ACC112 (cell line): ENCODE results near the gene STX16.

ENCODE experiments used
- H2AFZ ChIP-seq: fragments of 200-600 bp; sonication (generic); one replicate; pipeline ENCODE4 v1.6.0; 2017; ENCODE audit warnings: antibody characterized with exemption, low read length; ENCODE audit not compliant: unreplicated experiment
- H3K27ac ChIP-seq: fragments of 200-600 bp; sonication (generic); 2 replicates; pipeline ENCODE4 v1.5.1; 2014; ENCODE audit warnings: low read depth, mild to moderate bottlenecking, antibody characterized with exemption, low read length, moderate library complexity
- H3K27me3 ChIP-seq: fragments of 200-600 bp; sonication (generic); 2 replicates; pipeline ENCODE4 v1.6.1; 2014; ENCODE audit warnings: mild to moderate bottlenecking, antibody characterized with exemption, low read length, moderate library complexity, mixed read lengths; ENCODE audit not compliant: insufficient read depth
- H3K36me3 ChIP-seq: fragments of 200-600 bp; sonication (generic); 2 replicates; pipeline ENCODE4 v1.6.1; 2016; ENCODE audit warnings: mild to moderate bottlenecking, antibody characterized with exemption, low read length, moderate library complexity, mixed read lengths; ENCODE audit not compliant: insufficient read depth
- H3K4me1 ChIP-seq: fragments of 200-600 bp; sonication (generic); one replicate; pipeline ENCODE4 v1.6.1; 2016; ENCODE audit warnings: low read length, mixed read lengths; ENCODE audit not compliant: insufficient read depth, unreplicated experiment, control insufficient read depth
- H3K4me3 ChIP-seq: fragments of 200-600 bp; sonication (generic); 2 replicates; pipeline ENCODE4 v1.5.1; 2014; ENCODE audit warnings: mild to moderate bottlenecking, low read depth, low read length
- H3K79me2 ChIP-seq: fragments of 200-600 bp; sonication (generic); one replicate; pipeline ENCODE4 v1.6.0; 2016; ENCODE audit warnings: low read length; ENCODE audit not compliant: control insufficient read depth, unreplicated experiment, insufficient read depth

Gene STX16

GRCh38 chr20:58694241-58695083 is 43.4 kb downstream of the STX16 start:
- H3K79me2 ChIP-seq, result peaks cover 22% of the 10 kb centered on the region
- no peak overlapping the region for H2AFZ ChIP-seq
- no peaks in the 10 kb centered on the region; the same call in 1 of the 2 replicates for H3K36me3 ChIP-seq
- peak overlapping the region; percentile 88 for H3K4me3 ChIP-seq
- H3K27me3 ChIP-seq, result no peaks in the 10 kb centered on the region
- no peak overlapping the region for H3K27ac ChIP-seq
- H3K4me1 ChIP-seq, result peaks cover 40% of the 10 kb centered on the region

- H2AFZ ChIP-seq, result no peak overlapping the region
- peak overlapping the region; percentile 88 for H3K4me3 ChIP-seq
- H3K4me1 ChIP-seq, result peaks cover 37% of the 10 kb centered on the region
- no peaks in the 10 kb centered on the region for H3K27me3 ChIP-seq
- H3K36me3 ChIP-seq, result peaks cover 5% of the 10 kb centered on the region; the same call in 1 of the 2 replicates
- H3K79me2 ChIP-seq, result peaks cover 22% of the 10 kb centered on the region
- H3K27ac ChIP-seq, result no peak overlapping the region
Measured at GRCh38 chr20:58695084-58695722, 44.1 kb downstream of the STX16 start.

GRCh38 chr20:58695895-58696375 is 44.9 kb downstream of the STX16 start:
- H3K27ac ChIP-seq, result no peak overlapping the region
- no peak overlapping the region for H2AFZ ChIP-seq
- H3K36me3 ChIP-seq, result peaks cover 5% of the 10 kb centered on the region; the same call in 1 of the 2 replicates
- H3K79me2 ChIP-seq, result peaks cover 22% of the 10 kb centered on the region
- H3K4me1 ChIP-seq, result peaks cover 29% of the 10 kb centered on the region
- no peaks in the 10 kb centered on the region for H3K27me3 ChIP-seq
- H3K4me3 ChIP-seq, result no peak overlapping the region

DNA sequence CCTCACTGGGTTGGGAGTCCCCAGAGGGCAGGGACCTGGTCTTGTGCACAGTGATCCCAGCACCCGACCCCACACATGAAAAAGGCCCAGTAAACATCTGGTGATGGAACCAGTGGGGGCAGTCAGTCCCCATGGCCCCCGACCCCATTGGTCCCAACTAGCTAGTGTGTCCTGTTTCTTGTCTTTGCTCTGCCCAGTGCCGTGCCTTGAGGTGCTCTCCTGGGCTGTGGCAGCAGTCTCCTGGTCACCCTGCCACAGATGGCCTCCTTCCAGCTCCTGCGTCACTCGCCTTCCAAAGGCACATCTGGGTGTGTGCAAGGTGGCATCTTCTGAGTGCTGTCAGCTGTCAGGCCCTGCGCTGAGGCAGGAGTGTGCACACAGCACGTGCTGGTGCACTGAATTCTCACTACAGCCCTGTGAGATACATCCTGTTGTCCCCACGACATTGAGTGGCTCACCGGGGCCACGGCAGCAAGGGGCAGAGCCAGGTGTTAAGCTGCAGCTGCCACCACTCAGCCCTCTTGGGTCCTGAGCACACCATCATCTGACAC is 45.4 kb downstream of the STX16 start:
- no peak overlapping the region for H3K4me3 ChIP-seq
- no peak overlapping the region for H2AFZ ChIP-seq

GRCh38 chr20:58697201-58697866 is 46.3 kb downstream of the STX16 start:
- no peaks in the 10 kb centered on the region for H3K27me3 ChIP-seq
- peaks cover 17% of the 10 kb centered on the region for H3K4me1 ChIP-seq
- H3K4me3 ChIP-seq, result no peak overlapping the region
- H3K36me3 ChIP-seq, result peaks cover 14% of the 10 kb centered on the region
- no peak overlapping the region for H2AFZ ChIP-seq
- H3K79me2 ChIP-seq, result peaks cover 22% of the 10 kb centered on the region
- H3K27ac ChIP-seq, result no peak overlapping the region

More for the DNA sequence above, 45.4 kb downstream of the STX16 start:
- Histone ChIP-seq H3K4me1 (peaks cover 24% of the 10 kb centered on the region), H3K27ac (no peak overlapping the region), H3K36me3 (peaks cover 6% of the 10 kb centered on the region; the same call in 1 of the 2 replicates), H3K27me3 (no peaks in the 10 kb centered on the region), H3K79me2 (peaks cover 22% of the 10 kb centered on the region)

DNA sequence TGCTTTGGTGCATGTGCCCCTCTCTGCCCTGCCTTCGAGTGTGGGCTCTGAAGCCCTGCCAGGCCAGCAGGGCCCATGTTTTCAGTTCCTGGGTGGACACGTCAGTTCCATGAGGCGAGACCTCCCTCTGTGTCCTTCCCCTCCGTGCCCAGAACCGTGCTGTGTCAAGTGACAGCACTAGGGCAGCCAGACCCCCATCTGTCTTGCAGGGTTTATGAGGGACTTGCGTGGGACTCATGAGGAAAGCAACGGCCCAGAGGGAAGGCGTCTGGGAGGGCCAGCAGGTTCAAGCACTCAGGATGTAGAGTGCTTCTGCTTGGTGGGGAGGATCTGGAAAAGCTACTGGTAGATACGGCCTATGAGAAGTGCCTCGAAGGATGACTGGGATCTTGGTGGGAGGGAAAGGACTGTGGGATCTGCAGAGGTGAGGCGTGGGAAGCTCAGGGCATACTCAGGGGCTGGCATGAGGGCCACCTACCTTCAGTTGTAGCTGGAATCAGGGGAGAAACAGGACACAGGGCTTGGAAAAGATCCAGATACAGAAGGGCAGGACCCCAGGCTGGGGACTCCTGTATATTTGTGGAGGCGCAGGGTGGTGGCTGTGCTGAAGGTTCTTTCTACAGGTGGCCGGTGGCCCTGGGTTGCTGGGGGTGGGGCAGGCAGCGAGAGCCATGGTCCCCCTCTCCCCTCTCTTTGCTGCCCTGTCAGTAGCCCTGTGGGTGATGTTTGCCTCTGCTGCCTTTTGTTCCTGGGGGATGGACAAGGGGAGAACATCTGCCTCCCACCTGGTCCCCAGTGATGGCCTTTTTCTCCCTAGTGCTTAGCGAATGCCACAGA is 47.0 kb downstream of the STX16 start:
- Histone ChIP-seq H3K4me1 (peaks cover 17% of the 10 kb centered on the region), H3K36me3 (peaks cover 22% of the 10 kb centered on the region), H3K79me2 (peaks cover 22% of the 10 kb centered on the region), H3K27me3 (no peaks in the 10 kb centered on the region), H2AFZ (no peak overlapping the region), H3K4me3 (no peak overlapping the region), H3K27ac (no peak overlapping the region)

- no peak overlapping the region for H2AFZ ChIP-seq
- no peaks in the 10 kb centered on the region for H3K27me3 ChIP-seq
- H3K79me2 ChIP-seq, result peaks cover 13% of the 10 kb centered on the region
- H3K36me3 ChIP-seq, result peaks cover 31% of the 10 kb centered on the region
- H3K4me1 ChIP-seq, result peaks cover 10% of the 10 kb centered on the region
- H3K27ac ChIP-seq, result no peak overlapping the region
- H3K4me3 ChIP-seq, result no peak overlapping the region
Measured at GRCh38 chr20:58698741-58699622, 47.9 kb downstream of the STX16 start.

DNA sequence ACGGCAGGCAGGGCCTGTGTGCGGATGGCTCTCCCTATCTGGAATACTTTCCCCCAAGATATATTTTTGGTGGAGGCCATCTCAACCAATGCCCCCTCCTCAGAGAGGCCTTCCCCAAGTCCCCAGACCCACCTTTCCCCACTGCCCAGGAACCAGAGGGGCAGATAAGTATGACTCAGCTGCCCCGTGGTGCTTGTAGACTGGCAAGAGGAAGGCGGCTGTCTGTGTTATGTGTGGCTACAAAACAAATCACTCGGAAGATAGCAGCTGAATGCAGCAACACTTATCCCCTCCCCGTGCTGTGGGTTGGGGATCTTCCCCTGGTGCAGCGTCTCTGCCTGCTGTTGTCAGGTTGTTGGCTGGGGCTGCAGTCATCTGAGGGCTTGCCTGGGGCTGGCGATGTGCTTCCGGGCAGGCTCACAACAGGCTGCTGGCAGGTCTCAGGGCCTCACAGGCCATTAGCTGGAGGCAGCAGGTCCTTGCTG is 48.6 kb downstream of the STX16 start:
- no peaks in the 10 kb centered on the region for H3K27me3 ChIP-seq
- H3K79me2 ChIP-seq, result peaks cover 6% of the 10 kb centered on the region
- peaks cover 3% of the 10 kb centered on the region for H3K4me1 ChIP-seq
- H3K4me3 ChIP-seq, result no peak overlapping the region
- H2AFZ ChIP-seq, result no peak overlapping the region
- no peak overlapping the region for H3K27ac ChIP-seq
- H3K36me3 ChIP-seq, result peaks cover 38% of the 10 kb centered on the region

DNA sequence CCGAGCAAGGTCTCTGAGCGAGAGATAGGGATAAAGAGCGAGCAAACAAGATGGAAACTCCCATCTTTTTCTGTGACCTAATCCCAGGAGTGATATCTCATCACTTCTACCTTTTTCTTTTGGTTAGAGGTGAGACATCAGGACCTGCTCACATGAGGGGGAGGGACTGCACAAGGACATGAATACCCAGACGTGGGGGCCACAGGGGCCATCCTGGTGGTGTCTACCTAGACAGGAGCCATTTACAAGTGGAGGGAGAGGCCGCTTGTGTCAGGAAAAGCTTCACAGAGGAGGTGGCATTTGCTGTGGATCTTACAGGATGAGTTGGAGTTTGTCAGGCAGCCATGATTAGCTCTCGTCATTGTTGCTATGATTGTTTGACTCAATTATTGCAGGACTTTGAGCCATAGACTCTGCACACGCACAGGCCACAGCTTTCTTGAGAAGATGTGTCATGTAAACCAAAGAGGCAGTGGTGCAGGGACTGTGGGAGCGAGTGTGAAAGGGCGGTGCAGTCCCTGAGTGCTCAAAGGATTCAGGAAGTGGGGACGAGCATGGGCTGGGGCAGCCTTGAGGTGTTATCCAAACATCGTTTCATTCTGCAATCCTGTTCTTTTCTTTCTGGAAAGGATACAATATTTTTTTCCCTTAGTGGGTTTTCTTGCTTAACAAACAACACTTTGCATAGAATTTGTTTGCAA is 49.2 kb downstream of the STX16 start:
- peaks cover 43% of the 10 kb centered on the region for H3K36me3 ChIP-seq
- no peak overlapping the region for H2AFZ ChIP-seq
- no peaks in the 10 kb centered on the region for H3K27me3 ChIP-seq
- no peaks in the 10 kb centered on the region for H3K4me1 ChIP-seq
- H3K4me3 ChIP-seq, result no peak overlapping the region
- H3K27ac ChIP-seq, result no peak overlapping the region
- no peaks in the 10 kb centered on the region for H3K79me2 ChIP-seq
